Measurements from ENCODE around the gene MTA1.

The MTA1 gene

GRCh38 chr14:105478398-105479251, 59.0 kb downstream of the MTA1 start:
- no peak for DNase-seq

DNA sequence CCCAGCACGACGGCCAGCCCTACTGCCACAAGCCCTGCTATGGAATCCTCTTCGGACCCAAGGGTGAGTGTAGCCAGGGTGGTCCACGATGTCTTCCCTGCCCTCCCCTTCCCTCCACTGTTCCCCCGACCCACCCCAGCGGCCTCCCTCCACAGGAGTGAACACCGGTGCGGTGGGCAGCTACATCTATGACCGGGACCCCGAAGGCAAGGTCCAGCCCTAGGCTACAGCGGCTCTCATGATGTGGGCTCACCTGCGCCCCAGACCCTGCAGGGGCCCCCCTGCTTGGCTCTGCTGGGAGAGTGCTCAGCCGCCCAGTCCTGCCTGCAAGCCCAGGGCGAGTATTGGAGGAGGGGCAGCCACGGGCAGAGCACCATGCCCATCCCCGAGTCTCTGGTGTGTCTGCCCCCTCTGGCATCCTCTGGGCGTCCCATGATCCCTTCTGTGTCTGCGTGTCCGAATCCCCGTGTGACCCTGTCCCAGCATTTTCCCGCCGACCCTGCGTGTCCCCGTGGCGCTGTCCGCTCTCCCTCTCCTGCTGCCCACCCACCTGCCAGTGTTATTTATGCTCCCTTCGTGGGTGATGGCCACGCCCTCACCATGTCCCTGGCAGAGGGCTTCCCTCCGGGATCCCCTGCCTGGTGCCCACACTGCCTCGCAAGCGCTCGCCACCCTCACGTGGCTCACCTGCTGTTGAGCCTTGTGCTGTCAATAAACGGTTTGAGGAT, 60.0 kb downstream of the MTA1 start:
- no peak for DNase-seq

DNA sequence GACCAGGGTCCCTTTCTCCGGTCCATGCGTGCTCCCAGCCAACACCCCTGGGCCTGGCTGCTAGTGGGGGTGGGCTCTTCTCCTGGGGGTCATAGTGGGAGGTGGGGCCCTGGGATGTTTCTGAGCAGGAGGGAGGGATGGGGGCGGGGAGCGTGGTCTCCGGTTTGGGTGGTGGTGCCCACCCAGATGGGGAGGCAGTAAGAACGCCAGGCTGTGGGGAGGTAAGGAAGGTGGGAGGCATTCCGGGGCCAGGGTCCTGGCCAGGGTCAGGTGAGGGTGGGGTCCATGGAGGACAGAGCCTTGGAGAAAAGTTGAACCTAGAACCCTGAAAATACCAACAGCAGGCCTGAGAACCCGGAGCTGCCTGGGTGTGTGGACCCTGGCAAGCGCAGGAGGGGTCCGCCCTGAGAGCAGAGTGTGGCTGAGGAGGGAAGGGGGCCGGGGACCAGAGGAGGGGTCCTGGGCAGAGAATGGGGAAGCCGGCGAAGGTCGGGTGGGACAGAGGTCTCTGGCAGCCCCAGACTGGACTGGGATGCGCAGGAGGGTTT, 60.6 kb downstream of the MTA1 start:
- DNase-seq, result no peak

GRCh38 chr14:105480807-105481801, 61.5 kb downstream of the MTA1 start:
- peak; percentile 57 for DNase-seq

- peak; percentile 20 for DNase-seq
Measured at GRCh38 chr14:105481886-105482457, 62.3 kb downstream of the MTA1 start.

DNA sequence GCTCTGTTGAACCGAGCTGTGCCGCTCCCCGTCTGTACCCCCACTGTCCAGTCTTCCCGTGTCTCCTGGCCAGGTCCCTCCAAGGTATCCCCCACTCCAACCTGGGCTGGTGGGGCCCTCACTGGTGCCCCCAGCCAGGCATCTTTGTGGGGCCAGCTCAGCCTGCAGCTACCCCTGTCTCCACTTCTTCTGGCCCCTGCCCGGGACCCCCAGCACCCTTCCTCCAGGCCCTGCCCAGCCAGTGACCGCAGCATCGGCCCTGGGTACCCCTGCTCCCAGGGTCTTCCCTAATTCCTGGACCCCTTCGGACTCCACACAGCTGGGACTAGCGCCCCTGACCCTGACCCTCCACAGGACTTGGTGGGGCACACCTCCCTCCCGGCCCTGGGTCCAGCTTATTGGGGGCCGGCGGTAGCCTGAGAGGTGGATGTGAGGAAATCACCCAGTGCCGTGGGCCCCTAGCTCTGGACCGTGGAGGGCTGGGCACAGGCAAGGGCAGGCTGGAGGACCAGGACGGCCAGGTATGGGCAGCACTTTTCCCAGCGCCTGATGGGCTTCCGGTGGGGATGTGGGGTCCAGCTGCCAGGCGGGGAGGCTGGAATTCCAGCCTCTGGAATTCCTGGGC, 63.0 kb downstream of the MTA1 start:
- no peak for DNase-seq

DNA sequence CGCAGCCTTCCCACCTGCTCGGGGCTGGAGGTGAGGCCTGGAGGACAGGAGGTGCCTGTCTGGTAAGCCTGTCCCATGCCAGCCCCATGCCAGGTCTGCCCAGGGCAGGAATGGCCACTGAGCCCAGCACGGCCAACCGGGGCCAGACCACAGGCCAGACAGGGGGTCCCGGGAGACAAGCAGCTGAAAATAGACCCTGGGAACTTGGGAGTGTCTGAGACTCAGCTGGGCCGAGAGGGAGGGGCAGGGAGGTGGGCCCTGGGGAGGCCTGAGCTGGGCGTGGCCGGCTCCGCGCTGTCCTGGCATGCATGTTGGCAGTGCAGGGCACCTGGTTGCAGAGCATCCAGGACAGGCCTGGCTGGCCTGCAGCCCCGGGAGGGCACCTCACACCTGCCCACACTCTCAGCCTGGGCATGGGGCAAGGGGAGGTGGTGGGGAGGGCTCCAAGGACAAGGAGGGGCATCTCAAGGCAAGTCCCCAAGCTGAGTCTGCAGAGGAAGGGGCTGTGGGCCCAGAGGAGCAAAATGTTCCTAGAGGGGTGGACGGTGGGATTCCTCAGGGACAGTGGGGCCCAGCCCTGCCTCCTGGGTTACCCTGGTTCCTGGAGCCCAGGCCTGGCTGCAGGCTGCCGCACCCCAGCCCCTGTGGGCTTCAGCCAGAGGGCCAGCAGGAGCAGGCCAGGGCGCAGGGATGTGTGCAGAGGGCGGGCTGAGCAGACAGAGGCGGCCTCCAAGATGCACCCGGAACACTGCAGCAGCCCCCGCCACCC, 63.9 kb downstream of the MTA1 start:
- no peak for DNase-seq

DNA sequence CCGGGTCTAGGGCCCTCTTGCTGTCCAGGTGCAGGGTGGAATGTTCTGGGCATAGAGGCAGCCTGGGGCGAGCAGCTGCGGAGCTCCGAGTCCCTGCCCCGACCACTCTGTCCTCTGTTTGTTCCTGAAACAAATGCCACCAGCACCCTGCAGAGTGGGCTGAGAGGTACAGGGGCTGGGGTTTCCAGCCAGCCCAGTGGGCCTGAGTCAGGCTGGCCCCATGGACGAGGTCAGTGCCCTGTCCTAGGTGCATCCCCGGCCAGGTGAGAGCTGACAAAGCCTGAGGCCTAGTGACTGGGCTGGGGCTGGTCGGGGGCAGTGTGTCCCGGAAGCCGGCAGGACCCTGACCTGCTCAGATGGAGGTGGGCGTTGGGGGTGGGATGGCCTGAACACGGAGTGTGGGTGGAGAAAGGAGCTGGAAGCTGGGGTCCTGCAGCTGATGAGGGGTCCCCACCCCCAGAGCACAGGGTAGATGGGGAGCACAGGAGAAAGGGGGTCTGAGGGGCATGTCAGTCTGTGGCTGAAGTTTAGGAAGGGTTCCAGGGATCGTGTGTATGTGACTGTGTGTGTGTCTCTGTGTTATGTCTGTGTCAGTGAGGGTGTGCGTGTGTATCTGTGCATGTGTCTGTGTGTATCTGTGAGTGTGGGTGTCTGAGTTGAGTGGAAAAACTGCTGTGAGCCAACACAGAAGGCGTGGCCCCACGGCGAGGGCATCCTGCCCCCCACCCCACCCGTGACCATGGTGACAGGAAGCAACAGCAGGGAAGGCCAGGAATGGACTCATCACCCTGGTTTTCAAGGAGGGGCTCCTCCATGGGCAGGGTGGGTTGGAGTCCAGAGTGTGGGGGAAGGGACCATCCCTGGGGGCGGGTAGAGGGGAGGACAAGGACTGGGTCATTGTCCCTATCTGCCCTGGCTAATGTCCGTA, 64.7 kb downstream of the MTA1 start:
- no peak for DNase-seq

GRCh38 chr14:105484997-105485393, 65.4 kb downstream of the MTA1 start:
- no peak for DNase-seq

- no peak for DNase-seq
Measured at GRCh38 chr14:105485739-105486162, 66.1 kb downstream of the MTA1 start.

- DNase-seq, result no peak
Measured at GRCh38 chr14:105486163-105486973, 66.7 kb downstream of the MTA1 start, which contains the start of gene CRIP1. Gene CRIP1 (plus strand): TSS chr14:105486886. CDS start chr14:105487260, 374 bp downstream.

DNA sequence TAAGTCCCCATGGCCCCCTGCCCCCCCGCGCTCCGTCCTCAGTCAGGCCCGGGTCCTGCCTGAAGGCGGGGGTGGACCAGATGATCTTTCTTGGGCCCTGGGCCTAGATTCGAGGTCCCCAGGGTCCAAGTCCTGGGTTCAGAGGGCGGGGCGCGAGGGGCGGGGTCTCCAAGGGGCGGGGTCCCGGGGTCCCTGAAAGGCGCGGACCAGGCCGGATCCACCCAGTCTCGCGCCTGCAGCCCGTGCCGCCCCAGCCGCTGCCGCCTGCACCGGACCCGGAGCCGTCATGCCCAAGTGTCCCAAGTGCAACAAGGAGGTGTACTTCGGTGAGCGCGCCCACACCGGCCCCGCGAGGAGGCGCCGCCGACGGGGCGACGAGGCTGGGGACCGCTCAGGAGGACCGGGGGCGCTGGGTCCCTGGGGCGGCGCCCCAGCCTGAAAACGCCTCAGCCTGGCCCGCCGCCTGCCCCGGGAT, 67.4 kb downstream of the MTA1 start:
- DNase-seq, result no peak

DNA sequence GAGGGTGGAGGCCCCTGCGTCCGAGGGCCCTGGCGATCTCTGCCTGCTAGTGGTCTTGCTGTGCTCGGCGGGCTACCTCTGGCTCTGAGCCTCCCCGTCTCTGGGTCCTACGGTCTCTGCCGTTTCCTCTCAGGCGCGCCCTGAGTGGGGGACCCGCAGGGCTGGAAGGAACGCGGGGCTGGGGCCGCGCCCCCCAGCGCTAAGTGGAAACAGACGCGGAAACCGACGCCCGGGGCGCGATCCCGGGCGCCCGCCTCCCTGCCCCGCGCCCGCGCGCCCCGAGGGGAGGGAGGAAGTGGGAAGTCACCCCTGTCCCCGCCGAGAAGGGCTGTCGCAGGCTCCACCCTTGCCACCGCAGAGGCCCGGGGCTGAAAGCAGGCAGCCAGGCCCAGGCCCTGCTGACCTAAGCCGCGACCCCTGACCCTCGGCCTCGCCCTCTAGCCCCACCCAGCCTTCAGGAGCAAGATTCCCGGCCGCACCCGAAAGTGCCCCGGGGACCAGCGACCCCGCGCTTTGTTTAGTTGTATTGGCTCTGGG, 67.9 kb downstream of the MTA1 start:
- no peak for DNase-seq

DNA sequence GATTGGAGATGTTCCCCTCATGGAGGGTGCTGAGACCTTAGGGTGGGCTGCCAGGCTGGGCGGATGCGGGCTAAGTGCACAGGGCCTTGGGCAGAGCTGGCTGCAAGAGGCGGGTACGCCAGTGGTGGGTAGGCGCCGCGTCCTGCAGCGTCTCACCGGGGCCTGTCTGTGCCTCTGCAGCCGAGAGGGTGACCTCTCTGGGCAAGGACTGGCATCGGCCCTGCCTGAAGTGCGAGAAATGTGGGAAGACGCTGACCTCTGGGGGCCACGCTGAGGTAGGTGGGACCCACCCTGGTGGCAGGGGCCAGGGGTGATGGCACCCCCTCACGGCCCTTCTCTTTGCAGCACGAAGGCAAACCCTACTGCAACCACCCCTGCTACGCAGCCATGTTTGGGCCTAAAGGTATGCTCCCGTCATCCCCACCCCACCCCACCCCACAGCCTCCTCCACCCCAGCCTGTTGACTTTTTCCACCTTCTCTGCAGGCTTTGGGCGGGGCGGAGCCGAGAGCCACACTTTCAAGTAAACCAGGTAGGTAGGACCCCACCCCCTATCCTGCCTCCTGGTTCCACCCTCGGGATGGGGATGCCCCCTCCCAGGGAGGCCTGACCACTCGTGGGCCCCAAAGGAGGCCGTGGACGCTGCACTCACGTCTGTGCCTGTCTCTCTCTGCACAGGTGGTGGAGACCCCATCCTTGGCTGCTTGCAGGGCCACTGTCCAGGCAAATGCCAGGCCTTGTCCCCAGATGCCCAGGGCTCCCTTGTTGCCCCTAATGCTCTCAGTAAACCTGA, 68.6 kb downstream of the MTA1 start:
- no peak for DNase-seq

DNA sequence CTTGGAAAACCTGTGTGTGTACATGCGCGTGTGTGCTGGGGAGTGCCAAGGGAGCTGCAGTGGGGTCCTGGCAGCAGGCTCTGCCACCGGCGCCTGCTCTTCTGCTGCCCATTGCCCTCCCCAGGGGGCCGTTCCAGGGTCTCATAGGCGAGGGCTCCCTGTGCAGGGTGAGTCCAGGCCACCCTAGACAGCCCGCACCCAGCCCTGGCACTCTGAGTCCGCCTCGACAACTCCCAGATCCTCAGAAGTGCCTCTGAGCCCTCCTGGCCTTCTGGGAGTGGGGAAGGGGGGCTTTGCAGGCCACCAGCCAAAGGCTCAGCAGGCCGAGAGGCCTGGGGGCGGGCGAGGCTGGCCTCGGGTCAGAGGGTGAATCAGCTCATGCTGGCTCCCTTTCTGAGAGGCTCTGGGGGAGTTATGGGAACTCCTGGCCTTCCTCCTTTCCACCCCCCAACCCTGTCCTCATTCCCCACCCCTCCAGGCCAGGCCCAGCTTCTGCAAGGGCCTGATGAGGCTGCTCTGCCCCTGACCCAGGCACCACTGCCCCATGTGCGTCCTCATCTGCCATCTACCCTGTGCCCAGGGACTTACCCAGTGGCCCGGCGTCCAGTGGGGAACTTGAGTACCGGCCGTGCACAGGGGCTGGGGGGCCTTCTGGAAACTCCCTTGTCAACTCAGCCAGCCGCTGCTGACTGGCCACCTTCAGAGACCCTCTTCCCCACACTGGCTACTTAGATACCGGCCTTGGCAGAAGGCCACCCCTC, 69.3 kb downstream of the MTA1 start:
- DNase-seq, result no peak

- DNase-seq, result peak; percentile 79
Measured at GRCh38 chr14:105489542-105490266, 70.1 kb downstream of the MTA1 start.

Data from NCI-H187 treated with DMSO at 0.1 percent for 48 hours (cell line).